OCI-LY7 (cell line): ENCODE measurements around the gene PTDSS2. TPM values are rescaled to one million over a fixed set of nuclear protein-coding genes. Genes with fewer than 3 reads are reported as not detected.

Source experiments
- BruUV-seq: library from RNA; stranded (reverse); fragments of 400-500 nt; replicated peaks from 2 replicates; lab custom pipeline; 2021; lab: Mats Ljungman, UMichigan
- CTCF ChIA-PET: fragments of 300-600 bp; sonication (Branson Sonifier 250); formaldehyde crosslinking; loops from one replicate; lab custom pipeline; 2022; ENCODE audit warnings: antibody characterized with exemption; ENCODE audit not compliant: unreplicated experiment; lab: Charles Lee
- POLR2A ChIA-PET: fragments of 300-600 bp; sonication (Branson Sonifier 250); formaldehyde crosslinking; loops from one replicate; lab custom pipeline; 2022; ENCODE audit warnings: antibody characterized with exemption; lab: Charles Lee
- DNase-seq: peaks from one replicate; pipeline ENCODE4 v3.0.0-alpha.2; 2015; ENCODE audit warnings: low spot score
- H2AFZ ChIP-seq: fragments of 200-600 bp; sonication (generic), shearing (Covaris generic); 2 replicates; pipeline ENCODE4 v1.6.1; 2014; ENCODE audit warnings: mild to moderate bottlenecking, antibody characterized with exemption, low read length, moderate library complexity
- H3K27ac ChIP-seq: fragments of 200-600 bp; sonication (generic); 2 replicates; pipeline ENCODE4 v1.5.1; 2014; ENCODE audit warnings: mixed run types, low read depth, mild to moderate bottlenecking, moderate library complexity, low read length, inconsistent platforms; ENCODE audit not compliant: poor library complexity, severe bottlenecking
- H3K36me3 ChIP-seq: fragments of 200-600 bp; sonication (generic); 2 replicates; pipeline ENCODE4 v1.6.1; 2014; ENCODE audit warnings: mild to moderate bottlenecking, antibody characterized with exemption, low read length, moderate library complexity, mixed read lengths; ENCODE audit not compliant: insufficient read depth
- H3K4me1 ChIP-seq: fragments of 200-600 bp; sonication (generic); 2 replicates; pipeline ENCODE4 v1.5.1; 2014; ENCODE audit warnings: mild to moderate bottlenecking, low read length; ENCODE audit not compliant: insufficient read depth, poor library complexity, severe bottlenecking
- H3K4me2 ChIP-seq: fragments of 200-600 bp; sonication (generic); 2 replicates; pipeline ENCODE4 v1.6.1; 2014; ENCODE audit warnings: mild to moderate bottlenecking, low read length
- H3K4me3 ChIP-seq: fragments of 200-600 bp; sonication (generic); 2 replicates; pipeline ENCODE4 v1.5.1; 2014; ENCODE audit warnings: mild to moderate bottlenecking, low read depth, low read length; ENCODE audit not compliant: poor library complexity, severe bottlenecking
- H3K79me2 ChIP-seq: fragments of 200-600 bp; sonication (generic); 2 replicates; pipeline ENCODE4 v1.6.1; 2016; ENCODE audit warnings: low read depth, mild to moderate bottlenecking, low read length, moderate library complexity, mixed read lengths; ENCODE audit not compliant: insufficient read depth
- H3K9me2 ChIP-seq: fragments of 200-600 bp; sonication (generic); 2 replicates; pipeline ENCODE4 v1.6.1; 2016; ENCODE audit warnings: mild to moderate bottlenecking, low read length, mixed read lengths; ENCODE audit not compliant: insufficient read depth
- H3K9me3 ChIP-seq: fragments of 200-600 bp; sonication (generic); 2 replicates; pipeline ENCODE4 v1.6.1; 2014; ENCODE audit warnings: mild to moderate bottlenecking, mixed run types, low read length, mixed read lengths
- H4K20me1 ChIP-seq: fragments of 200-600 bp; sonication (generic); 2 replicates; pipeline ENCODE4 v1.6.1; 2014; ENCODE audit warnings: mild to moderate bottlenecking, antibody characterized with exemption, low read length, moderate library complexity, mixed read lengths; ENCODE audit not compliant: insufficient read depth
- CTCF ChIP-seq: fragments of 200-600 bp; sonication (generic); conservative IDR thresholded peaks from 2 replicates; pipeline ENCODE4 v1.5.1; 2014; ENCODE audit warnings: mild to moderate bottlenecking, antibody characterized with exemption, low read length, moderate library complexity, mixed read lengths
- EZH2phosphoT487 ChIP-seq: fragments of 200-600 bp; sonication (generic); IDR thresholded peaks from 2 replicates; pipeline ENCODE4 v1.6.1; 2018; ENCODE audit warnings: low read depth, borderline replicate concordance, mild to moderate bottlenecking, mixed run types, antibody characterized with exemption, low read length, moderate library complexity, mixed read lengths
- intact Hi-C: fragments of 100-400 bp; cut with micrococcal nuclease; formaldehyde crosslinking; loops from one replicate; pipeline ENCODE4 v1.10.0; 2022; ENCODE audit not compliant: unreplicated experiment
- total RNA-seq, 2 experiments: library from RNA; depleted of rRNA in 1 of 2; stranded (reverse); fragments of >200 nt in 1 of 2; shearing (Covaris generic) in 1 of 2; gene quantifications; 2 replicates each; pipeline ENCODE4 v1.2.3, GENCODE V29; 2014 to 2022

The PTDSS2 gene
- total RNA-seq, 2 experiments from 2014 or later: 27.8 to 32.7 TPM

- no peak overlapping the region for H3K4me3 ChIP-seq
- no peaks in the 10 kb centered on the region for H4K20me1 ChIP-seq
- DNase-seq: no peak
- no peak overlapping the region for H3K4me2 ChIP-seq
- peaks cover 10% of the 10 kb centered on the region; the same call in 1 of the 2 replicates for H3K36me3 ChIP-seq
- intact Hi-C loops: loop anchor here (5.0 kb wide), 1 partner anchor 246 kb away; the partner anchor contains the start of genes BET1L and RIC8A
- no peak overlapping the region for H2AFZ ChIP-seq
- BruUV-seq: no TSS peak
- POLR2A ChIA-PET: no interaction called here
- CTCF ChIA-PET: no interaction called here
- H3K9me2 ChIP-seq: no peaks in the 10 kb centered on the region
- no peaks in the 10 kb centered on the region; the same call in 1 of the 2 replicates for H3K79me2 ChIP-seq
- peaks cover 31% of the 10 kb centered on the region for H3K4me1 ChIP-seq
- no peaks in the 10 kb centered on the region for H3K9me3 ChIP-seq
- no peak overlapping the region for H3K27ac ChIP-seq
- TF ChIP-seq CTCF (no peak), EZH2phosphoT487 (no peak)
Measured at GRCh38 chr11:453564-453963, 3.5 kb downstream of the PTDSS2 start.

DNA sequence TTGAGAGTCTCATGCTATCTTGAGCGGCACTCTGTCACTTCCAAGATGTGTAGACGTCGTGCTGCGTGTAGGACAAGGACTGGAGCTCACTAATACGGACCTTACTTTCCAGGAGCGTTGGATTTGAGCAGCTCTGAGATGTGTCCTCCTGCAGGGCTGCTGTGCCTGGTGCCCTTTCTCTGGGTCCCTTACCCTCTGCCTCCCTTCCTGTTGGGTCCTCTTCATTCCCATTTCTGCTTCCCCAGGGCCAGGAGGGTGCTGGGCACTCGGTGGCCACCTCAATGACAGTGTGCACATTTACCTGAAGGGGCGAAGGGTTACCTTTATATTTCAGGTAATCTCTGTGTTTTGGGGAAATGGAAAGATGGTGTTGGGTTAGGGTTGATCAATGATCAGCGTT, 4.0 kb downstream of the PTDSS2 start:
- H3K27ac ChIP-seq: no peak overlapping the region
- POLR2A ChIA-PET: no interaction called here

More for the DNA sequence above, 4.0 kb downstream of the PTDSS2 start:
- H3K4me2 ChIP-seq: no peak overlapping the region
- BruUV-seq: no TSS peak
- H3K9me3 ChIP-seq: no peaks in the 10 kb centered on the region
- peaks cover 10% of the 10 kb centered on the region; the same call in 1 of the 2 replicates for H3K36me3 ChIP-seq
- H3K4me1 ChIP-seq: peaks cover 26% of the 10 kb centered on the region
- no peak overlapping the region for H2AFZ ChIP-seq
- intact Hi-C loops: loop anchor here (5.0 kb wide), 1 partner anchor 247 kb away; the partner anchor contains the start of genes BET1L and RIC8A
- no peak overlapping the region for H3K4me3 ChIP-seq
- CTCF ChIA-PET: no interaction called here
- H3K9me2 ChIP-seq: no peaks in the 10 kb centered on the region
- no peaks in the 10 kb centered on the region for H4K20me1 ChIP-seq
- TF ChIP-seq CTCF (no peak), EZH2phosphoT487 (no peak)
- H3K79me2 ChIP-seq: no peaks in the 10 kb centered on the region; the same call in 1 of the 2 replicates
- no peak for DNase-seq
